Loucy (cell line): ENCODE measurements around the gene PCBP3.
"Not testable (repeated sequence)": the region's sequence is repeated elsewhere in the genome, so short reads cannot be mapped to it uniquely, and the experiment has no call there.

Source experiments
- EZH2phosphoT487 ChIP-seq: fragments of 200-600 bp; IDR thresholded peaks from 2 replicates; pipeline ENCODE4 v1.6.1; 2018; ENCODE audit warnings: antibody characterized with exemption, mild to moderate bottlenecking, moderate library complexity, borderline replicate concordance
- TF ChIP-seq, protein P1 (sequence below): fragments of 200-600 bp; sonication (generic); conservative IDR thresholded peaks from 2 replicates; pipeline ENCODE4 v1.5.1; 2014; ENCODE audit warnings: mild to moderate bottlenecking, antibody characterized with exemption, low read length

DNA sequence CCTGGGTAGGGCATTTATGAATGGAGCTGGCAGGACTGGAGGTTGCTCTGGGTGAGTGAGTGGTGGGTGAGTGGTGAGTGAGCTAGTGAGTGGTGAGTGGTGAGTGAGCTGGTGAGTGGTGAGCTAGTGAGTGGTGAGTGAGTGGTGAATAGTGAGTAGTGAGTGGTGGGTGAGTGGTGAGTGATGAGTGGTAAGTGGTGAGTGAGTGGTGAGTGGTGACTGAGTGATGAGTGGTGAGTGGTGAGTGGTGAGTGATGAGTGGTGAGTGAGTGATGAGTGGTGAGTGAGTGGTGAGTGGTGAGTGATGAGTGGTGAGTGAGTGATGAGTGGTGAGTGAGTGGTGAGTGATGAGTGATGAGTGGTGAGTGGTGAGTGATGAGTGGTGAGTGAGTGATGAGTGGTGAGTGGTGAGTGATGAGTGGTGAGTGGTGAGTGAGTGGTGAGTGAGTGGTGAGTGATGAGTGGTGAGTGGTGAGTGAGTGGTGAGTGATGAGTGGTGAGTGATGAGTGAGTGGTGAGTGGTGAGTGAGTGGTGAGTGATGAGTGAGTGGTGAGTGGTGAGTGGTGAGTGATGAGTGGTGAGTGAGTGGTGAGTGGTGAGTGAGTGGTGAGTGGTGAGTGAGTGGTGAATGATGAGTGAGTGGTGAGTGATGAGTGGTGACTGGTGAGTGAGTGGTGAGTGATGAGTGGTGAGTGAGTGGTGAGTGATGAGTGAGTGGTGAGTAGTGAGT lies 170.8 kb downstream of the PCBP3 start:
- TF ChIP-seq, protein P1, sequence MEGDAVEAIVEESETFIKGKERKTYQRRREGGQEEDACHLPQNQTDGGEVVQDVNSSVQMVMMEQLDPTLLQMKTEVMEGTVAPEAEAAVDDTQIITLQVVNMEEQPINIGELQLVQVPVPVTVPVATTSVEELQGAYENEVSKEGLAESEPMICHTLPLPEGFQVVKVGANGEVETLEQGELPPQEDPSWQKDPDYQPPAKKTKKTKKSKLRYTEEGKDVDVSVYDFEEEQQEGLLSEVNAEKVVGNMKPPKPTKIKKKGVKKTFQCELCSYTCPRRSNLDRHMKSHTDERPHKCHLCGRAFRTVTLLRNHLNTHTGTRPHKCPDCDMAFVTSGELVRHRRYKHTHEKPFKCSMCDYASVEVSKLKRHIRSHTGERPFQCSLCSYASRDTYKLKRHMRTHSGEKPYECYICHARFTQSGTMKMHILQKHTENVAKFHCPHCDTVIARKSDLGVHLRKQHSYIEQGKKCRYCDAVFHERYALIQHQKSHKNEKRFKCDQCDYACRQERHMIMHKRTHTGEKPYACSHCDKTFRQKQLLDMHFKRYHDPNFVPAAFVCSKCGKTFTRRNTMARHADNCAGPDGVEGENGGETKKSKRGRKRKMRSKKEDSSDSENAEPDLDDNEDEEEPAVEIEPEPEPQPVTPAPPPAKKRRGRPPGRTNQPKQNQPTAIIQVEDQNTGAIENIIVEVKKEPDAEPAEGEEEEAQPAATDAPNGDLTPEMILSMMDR, result not testable (repeated sequence)
- not testable (repeated sequence) for TF ChIP-seq EZH2phosphoT487
